IPS-18c (cell line): ENCODE data around the gene CACNA1D.
"Not testable (repeated sequence)": the region's sequence is repeated elsewhere in the genome, so short reads cannot be mapped to it uniquely, and the experiment has no call there.

ENCODE experiments used
- H3K4me3 ChIP-seq: 2 replicates; pipeline ENCODE4 v1.7.0; 2013; ENCODE audit warnings: low read depth, mild to moderate bottlenecking, low read length, moderate library complexity; ENCODE audit not compliant: insufficient read depth
- H3K9me3 ChIP-seq: one replicate; pipeline ENCODE4 v1.6.1; 2013; ENCODE audit warnings: mild to moderate bottlenecking, low read length, moderate library complexity; ENCODE audit not compliant: control insufficient read depth, insufficient read depth

The CACNA1D gene

DNA sequence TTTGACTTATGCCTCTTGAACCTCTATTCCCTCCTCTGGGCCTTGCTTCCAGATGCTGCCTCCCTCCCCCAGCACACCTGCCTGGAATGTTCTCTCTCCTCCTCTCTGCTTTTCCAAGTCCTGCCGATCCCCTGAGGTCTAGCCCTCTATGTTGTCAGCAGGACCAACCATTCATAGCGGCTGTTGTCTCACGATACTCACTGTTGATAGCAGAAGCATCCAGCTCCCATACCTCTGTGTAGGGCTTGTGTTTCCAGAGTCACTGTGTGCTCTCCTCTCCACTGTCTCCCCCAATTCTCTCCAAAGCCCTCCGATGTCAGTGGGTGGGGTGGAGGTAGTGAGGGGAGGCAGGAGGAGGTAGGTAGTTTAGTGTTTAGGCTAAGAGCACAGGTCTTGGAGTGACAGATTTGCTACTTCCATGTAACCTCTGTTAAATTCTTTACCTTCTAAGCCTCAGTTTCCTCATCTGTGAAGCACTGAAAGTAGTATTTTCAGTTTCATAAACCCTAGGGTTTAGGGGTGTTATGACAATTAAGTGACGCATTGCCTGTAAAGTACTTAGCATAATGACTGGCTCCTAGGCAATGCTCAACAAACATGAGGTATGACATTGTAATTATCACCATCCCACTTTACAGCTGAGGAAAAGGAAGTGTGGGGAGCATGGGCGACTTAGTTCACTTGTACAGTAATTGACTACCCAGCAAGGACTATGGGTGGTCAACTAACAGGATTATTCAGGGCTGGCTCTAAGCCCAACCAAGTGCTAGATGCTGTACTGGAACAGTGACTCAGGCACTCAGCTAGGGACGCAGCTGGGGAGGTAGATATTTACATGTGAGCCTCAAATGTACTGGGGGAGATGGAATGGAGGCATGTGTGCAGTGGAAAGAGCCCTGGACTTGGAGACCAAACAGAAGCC lies 122.8 kb downstream of the CACNA1D start:
- Histone ChIP-seq H3K4me3 (no peak overlapping the region), H3K9me3 (no peaks in the 10 kb centered on the region)

DNA sequence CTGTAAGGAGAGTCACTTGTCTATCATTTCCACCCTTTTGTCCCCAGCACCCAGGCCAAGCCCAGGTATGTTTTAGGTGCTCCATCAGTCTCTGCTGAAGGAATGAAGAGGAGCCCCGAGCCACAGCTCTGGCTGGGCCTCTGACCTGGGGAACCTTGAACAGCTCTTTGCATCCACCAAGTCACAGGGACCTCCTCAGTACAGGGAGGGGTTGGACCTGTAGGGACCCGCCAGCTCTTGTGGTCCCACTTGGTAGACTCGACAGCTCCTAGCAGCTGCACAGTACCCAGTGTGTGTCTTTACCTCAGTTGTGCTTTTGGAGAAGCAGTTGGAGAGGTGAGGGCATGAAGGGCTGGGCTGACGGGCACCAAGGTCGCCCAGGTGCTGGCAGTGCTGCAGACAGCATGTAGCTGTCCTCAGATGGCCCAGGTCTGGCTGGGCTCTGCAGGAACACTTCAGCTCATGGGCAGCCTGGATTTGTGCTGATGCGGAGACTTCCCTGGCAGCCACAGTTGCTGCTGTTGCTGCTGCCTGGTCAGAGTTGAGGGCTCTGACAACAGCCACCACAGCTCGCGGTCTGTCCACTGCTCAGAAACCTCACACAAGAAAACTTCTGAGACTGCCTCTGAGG lies 123.6 kb downstream of the CACNA1D start:
- H3K9me3 ChIP-seq = no peaks in the 10 kb centered on the region
- H3K4me3 ChIP-seq = no peak overlapping the region

DNA sequence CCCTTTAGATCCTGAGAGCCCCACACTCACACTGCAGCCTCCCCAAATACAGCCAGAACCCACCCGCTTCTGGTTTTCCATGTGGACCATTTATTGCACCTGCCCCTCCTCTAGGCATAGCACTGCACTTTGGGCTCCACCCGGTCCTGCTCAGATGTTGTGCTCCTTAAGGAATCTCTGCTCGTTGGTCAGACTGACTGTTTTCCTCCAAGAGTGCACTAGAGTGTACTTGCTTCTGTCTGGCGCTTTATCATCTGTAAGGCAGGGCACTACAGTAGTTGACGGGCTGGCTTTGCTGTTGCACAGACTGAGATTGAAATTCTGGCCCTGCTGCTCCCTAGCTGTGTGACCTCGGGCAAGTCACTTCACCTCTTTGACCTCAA lies 124.1 kb downstream of the CACNA1D start:
- Histone ChIP-seq H3K9me3 (no peaks in the 10 kb centered on the region), H3K4me3 (no peak overlapping the region)

DNA sequence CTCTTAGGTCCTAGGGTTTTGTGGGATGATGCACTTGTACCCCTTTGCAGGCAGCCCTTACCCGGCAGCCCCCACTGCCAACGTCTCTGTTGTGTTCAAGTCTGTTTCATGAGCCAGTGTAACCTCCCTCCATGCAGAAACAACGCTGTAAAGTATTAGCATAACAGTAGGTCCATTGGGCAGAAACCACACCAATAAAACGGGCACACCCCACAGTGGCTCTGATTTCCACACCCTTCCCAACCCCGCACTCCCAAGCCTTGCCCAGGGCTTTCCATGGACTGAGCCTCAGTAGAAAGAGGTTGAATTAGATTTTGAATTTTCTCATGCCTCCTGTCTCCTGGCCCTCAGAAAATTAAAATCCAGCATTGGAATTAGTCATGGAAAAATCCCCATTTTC lies 124.5 kb downstream of the CACNA1D start:
- Histone ChIP-seq H3K9me3 (no peaks in the 10 kb centered on the region), H3K4me3 (no peak overlapping the region)

DNA sequence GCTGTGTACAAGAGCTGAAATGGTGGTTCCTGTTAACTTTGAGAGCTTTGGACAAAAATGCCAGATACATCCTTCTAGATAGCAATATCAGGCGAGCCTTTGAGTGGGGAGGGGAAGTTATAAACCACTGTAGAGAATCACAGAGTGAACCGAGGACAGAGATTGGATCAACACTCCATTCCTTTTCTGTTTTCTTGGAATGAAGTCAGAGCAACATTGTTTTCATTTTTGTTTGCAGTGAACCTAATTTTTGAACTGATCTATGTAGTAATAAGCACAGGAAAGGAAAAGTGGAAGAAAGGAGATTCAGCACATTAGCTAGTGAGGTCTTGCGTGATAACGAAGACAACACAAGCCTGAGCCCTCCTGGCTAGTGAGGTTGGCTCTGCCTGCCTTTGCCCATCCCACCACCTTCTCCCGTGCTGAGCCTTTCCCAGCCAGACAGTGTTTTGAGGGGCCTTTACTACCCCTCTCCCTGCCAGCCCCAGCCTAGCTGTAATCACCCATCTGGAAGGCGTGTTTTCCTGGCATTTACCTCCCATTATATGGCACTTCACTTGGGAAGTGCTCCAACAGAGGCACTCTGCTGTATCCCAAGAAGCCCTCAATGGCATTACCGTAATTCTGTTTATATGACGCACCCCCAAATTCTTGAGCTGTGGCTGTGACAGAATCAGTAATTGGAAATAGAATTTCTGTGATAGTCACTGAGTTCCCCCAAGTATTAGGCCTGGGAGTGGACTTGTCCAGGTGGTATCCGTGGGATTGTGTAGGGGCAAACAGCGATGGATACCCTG lies 129.8 kb downstream of the CACNA1D start:
- peaks cover 4% of the 10 kb centered on the region for H3K9me3 ChIP-seq
- H3K4me3 ChIP-seq = no peak overlapping the region

DNA sequence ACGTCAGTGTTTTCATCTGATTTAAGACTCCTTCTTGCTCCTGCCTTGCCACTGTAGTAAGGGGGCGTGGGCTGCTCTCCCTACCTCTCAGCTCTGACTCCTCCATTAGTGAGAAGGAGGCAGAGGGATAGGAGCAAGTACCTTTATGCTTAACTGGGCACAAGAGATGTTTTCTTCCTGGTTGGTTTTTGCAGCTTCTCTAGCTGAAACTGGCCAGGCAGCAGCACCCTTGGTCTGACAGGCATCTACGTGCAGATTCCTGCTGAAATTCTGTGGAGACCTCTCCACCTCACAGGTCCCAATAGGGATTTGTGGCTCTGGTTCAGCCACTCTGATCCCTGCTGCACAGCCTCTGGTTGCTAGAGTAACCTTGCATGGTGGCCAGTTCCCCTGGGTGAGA lies 132.5 kb downstream of the CACNA1D start:
- H3K4me3 ChIP-seq = no peak overlapping the region
- peaks cover 4% of the 10 kb centered on the region for H3K9me3 ChIP-seq

DNA sequence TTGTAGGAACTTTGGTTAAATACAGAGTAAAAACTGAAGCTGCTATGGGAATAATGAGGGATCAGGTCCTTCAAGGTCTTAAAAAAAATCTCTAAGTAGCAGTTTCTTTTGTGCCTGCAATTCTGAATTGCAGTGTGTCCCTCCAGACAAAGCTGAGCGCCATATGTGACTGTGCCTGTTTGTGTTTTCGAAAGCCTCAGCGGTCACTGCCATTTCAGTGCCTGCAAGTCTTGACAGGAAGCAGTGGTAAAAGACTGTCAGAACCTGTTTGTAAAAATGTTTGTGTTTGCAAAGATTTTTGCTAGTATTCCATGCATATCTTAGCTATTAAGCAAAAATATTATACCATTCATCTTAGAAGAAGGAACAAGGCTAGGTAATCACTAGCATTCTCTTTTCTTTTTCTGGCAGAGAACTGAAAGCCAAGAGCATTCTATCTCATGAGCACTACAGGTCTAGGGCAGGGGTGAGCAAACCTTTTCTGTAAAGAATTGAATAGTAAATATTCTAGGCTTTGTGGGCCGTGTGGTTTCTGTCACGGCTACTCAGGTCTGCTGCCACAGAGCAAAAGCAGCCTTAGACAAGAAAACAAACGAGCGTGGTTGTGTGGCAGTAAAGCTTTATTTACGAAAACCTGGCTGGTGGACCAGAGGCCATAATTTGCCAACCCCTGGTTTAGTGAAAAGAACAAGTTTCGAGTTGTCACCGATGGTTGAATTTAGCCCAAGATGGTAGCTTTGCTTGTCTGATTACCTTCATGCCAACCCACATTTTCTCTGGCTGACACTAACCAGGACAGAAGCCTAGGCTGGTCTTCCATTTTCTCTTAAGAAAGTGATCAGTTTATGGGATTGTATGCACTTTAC lies 134.4 kb downstream of the CACNA1D start:
- Histone ChIP-seq H3K9me3 (peaks cover 4% of the 10 kb centered on the region), H3K4me3 (no peak overlapping the region)

DNA sequence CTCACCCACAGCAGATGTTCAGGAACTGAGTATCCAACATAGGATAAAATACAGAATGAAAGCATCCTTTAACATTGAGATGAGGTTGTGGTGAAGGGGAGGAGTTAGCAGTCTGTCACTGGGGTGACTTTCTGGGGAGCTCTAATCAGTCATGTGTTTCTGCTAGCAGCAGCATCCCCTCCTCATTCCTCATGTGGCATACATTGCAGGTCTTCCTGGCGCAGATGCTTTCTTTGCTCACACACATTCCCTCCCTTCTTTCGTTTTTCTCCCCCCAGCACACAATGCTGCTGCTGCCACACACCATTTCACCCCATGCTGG lies 135.0 kb downstream of the CACNA1D start:
- Histone ChIP-seq H3K9me3 (peaks cover 4% of the 10 kb centered on the region), H3K4me3 (no peak overlapping the region)

DNA sequence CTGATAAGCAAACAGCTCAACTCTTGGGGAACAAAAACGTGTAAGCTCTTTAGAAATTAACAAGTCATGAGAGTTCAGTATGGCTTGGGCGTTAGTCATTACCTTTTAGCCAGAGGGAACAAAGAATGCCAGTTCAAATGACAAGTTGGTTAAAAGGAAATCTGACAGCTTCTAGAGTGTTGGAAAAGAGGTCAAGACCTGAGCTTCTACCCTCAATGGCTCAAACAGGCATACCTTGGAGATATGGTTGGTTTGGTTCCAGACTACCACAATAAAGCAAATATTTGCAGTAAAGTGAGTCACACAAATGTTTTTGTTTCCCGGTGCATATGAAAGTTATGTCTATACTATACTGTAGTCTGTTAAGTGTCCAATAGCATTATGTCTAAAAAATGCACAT lies 136.1 kb downstream of the CACNA1D start:
- no peak overlapping the region for H3K4me3 ChIP-seq
- H3K9me3 ChIP-seq = no peaks in the 10 kb centered on the region

DNA sequence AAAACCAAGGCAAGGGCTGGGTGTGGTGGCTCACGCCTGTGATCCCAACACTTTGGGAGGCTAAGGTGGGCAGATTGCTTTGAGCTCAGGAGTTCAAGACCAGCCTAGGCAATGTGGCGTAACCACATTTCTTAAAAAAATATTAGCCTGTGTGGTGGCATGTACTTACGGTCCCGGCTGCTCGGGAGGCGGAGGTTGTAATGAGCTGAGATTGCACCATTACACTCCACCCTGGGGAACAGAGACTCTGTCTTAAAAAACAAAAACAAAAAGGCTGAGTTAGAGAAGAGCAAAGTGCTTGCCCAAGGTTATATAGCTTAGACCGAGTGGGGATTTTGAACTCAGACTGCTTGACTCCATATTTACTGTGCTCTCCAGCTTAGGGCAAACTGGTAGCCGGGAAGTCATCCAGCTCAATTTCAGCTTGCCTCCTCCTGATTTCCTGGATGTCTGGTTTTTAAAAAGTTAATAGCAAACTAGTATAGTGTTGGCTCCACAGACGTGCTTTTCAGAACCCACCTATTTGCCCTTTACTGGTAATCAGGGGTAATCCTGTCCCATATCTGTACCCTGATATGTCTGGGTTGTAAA lies 138.9 kb downstream of the CACNA1D start:
- H3K9me3 ChIP-seq = no peaks in the 10 kb centered on the region
- no peak overlapping the region for H3K4me3 ChIP-seq

DNA sequence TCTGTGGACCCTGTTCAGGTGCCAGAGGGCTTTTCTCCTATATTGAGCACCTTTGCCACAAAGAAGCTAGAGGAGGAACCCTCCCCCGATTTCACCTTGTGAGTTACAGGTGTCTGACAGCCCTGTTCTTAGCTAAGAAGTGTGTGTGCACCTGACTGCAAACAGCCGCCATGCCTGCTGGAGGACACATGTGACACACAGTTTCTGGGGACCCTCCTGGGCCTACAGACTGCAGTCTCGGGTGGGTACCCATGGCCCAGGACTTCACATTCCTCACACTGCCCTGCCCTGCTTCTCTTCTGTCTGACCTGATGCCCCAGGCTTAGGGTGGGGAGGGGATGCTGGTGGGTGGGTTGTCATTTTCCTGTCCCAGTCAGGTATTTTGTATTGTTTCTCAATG lies 140.6 kb downstream of the CACNA1D start:
- no peaks in the 10 kb centered on the region for H3K9me3 ChIP-seq

DNA sequence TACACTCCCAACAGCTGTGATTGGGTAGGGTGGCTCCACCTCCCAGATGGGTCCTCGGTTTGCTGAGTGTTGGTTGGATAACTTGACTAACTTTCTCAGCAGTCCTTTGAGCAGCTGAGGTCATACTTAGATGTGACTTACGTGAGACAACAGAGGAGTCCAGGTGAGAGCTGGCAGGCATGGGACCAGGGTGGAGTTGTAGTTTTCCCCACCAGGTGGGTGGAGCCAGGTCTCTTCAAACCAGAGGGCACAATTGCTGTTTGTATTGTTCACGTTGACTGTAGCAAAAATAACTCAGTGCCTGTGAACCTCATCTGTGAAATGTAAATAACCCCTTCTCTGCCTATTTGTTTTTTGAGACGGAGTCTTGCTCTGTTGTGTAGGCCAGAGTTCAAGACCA lies 144.4 kb downstream of the CACNA1D start:
- H3K4me3 ChIP-seq, H3K9me3 ChIP-seq: not testable (repeated sequence)

More for the DNA sequence above, 140.6 kb downstream of the CACNA1D start:
- no peak overlapping the region for H3K4me3 ChIP-seq

DNA sequence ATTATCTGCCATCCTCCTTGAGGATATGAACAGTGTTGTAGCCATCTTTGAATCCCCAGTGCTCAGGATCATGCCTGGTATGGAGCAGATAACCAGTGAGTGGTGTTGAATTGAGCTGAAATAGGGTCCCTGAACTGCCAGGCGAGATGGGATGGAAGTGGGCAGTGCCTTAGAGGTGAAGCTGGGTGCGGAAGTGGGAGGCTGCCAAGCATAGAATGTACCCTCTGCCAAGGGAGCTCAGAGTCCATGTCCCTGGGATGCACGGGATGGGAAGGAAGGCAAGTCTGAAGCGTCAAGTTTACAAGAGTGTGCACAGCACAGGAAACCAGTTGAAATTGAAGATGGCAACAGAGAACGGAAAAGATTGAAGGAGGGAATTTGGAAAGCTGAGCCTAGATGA lies 147.0 kb downstream of the CACNA1D start:
- H3K4me3 ChIP-seq = no peak overlapping the region

DNA sequence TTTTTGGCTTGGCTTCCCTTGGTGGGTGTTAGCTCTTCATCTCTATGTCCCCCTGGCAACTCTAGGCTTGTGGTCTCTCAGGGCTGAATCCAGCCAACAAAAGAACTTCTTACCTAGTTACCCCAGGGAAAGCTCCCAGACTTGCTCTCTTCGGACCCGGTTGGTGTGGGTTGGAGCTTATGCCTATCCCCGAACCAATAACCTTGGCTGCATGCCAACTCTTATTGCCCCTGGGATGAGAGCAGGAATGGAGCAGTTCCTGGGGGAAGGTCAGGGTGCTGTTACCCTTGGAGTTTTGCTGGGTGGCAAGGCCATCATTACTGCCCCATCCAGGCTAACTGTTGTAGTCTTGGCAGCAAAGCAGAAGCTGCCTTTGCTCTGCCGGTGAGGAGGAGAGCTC lies 147.8 kb downstream of the CACNA1D start:
- H3K9me3 ChIP-seq = no peaks in the 10 kb centered on the region
- H3K4me3 ChIP-seq = no peak overlapping the region

More for the DNA sequence above, 147.0 kb downstream of the CACNA1D start:
- H3K9me3 ChIP-seq = no peaks in the 10 kb centered on the region

DNA sequence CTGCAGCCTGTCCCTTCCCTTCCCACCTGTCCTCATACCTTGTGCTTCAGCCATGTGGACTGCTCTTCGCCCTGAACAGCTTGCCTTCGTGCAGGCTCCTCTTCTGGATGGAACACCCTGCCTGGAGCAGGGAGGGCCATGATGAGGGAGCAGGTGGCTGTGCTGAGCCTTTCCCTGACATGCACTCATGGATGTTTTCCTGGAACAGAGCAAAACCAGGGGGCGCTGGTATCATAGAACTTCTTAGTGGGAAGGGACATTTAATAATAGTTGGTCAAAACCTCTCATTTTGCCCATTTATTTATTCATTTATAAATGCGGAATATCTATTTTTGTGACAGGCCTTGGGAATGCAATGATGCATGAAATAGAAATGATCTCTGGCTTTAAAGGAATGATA lies 149.3 kb downstream of the CACNA1D start:
- Histone ChIP-seq H3K9me3 (no peaks in the 10 kb centered on the region), H3K4me3 (no peak overlapping the region)

DNA sequence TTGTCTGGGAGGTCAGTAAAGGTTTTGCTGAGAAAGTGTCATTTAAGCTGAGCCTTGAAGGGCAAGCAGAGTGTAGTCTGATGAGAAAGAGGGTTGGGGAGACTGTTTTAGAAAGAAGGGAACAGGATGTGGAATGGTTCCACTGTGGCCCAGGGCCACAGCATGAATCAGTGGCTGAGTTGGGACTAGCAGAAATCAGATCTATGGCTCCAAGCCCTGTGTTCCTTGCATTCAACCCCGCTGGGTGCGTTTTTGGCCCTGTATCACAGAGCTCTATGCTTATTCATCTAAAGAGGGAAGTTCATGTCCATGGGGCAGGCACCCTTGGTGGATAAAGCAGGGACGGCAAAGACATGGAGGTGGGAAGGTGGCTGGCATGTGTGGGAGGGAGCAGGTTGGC lies 151.3 kb downstream of the CACNA1D start:
- H3K9me3 ChIP-seq = no peaks in the 10 kb centered on the region
- no peak overlapping the region for H3K4me3 ChIP-seq

DNA sequence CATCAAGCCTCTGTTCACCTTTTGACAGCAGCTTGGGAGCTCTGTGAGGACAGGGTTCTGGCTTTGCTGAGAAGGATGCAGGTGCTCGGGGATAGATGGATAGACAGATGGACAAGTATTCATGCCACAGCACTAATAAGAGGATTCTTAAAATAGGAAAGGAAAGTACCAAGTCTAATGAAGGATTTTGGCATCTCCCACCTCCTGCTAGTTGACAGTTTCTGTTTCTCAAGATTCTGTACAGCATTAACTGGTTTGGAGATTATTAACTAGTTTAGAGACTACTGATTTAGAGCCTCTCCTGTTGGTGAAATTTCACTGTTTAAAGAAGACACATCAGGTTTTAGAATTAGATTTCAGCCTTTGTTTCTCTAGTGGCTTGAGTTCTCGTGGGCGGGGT lies 152.3 kb downstream of the CACNA1D start:
- no peak overlapping the region for H3K4me3 ChIP-seq

More for the DNA sequence above, 152.3 kb downstream of the CACNA1D start:
- H3K9me3 ChIP-seq = no peaks in the 10 kb centered on the region
